Inflammatory macrophage (primary cell): ENCODE results near the gene MAGI2.
"Not testable (repeated sequence)": the region's sequence is repeated elsewhere in the genome, so short reads cannot be mapped to it uniquely, and the experiment has no call there.

Experiments used
- DNase-seq, 2 donors: peaks; one replicate each; pipeline ENCODE4 v3.0.0-alpha.2; 2020 to 2022

MAGI2 gene

GRCh38 chr7:78011642-78012041 is 1441.8 kb downstream of the MAGI2 start:
- no peak for DNase-seq

- no peak for DNase-seq
Measured at GRCh38 chr7:78007231-78007630, 1446.2 kb downstream of the MAGI2 start.

GRCh38 chr7:78006063-78006755 is 1447.3 kb downstream of the MAGI2 start:
- no peak for DNase-seq

- DNase-seq, result no peak
Measured at GRCh38 chr7:78002715-78003114, 1450.8 kb downstream of the MAGI2 start.

- no peak for DNase-seq
Measured at GRCh38 chr7:78002021-78002420, 1451.4 kb downstream of the MAGI2 start.

- not testable (repeated sequence) for DNase-seq
Measured at GRCh38 chr7:77999168-77999567, 1454.3 kb downstream of the MAGI2 start.

GRCh38 chr7:77995717-77996116 is 1457.8 kb downstream of the MAGI2 start:
- DNase-seq, result no peak

GRCh38 chr7:77993838-77994237 is 1459.6 kb downstream of the MAGI2 start:
- DNase-seq, result no peak

- DNase-seq, result no peak
Measured at GRCh38 chr7:77991656-77992055, 1461.8 kb downstream of the MAGI2 start.

GRCh38 chr7:77989981-77990566 is 1463.4 kb downstream of the MAGI2 start:
- peak; percentile 19 to 25 for DNase-seq

- DNase-seq, result no peak
Measured at GRCh38 chr7:77985974-77986339, 1467.5 kb downstream of the MAGI2 start.

GRCh38 chr7:77985232-77985973 is 1468.1 kb downstream of the MAGI2 start:
- DNase-seq, result no peak

GRCh38 chr7:77983973-77984372 is 1469.5 kb downstream of the MAGI2 start:
- no peak for DNase-seq

- DNase-seq, result no peak
Measured at GRCh38 chr7:77982926-77983550, 1470.4 kb downstream of the MAGI2 start.

- no peak for DNase-seq
Measured at GRCh38 chr7:77980087-77980713, 1473.3 kb downstream of the MAGI2 start.

- no peak for DNase-seq
Measured at GRCh38 chr7:77979219-77979618, 1474.2 kb downstream of the MAGI2 start.

GRCh38 chr7:77975672-77976480 is 1477.6 kb downstream of the MAGI2 start:
- no peak for DNase-seq

- DNase-seq, result no peak
Measured at GRCh38 chr7:77971726-77972125, 1481.7 kb downstream of the MAGI2 start.

GRCh38 chr7:77967429-77967828 is 1486.0 kb downstream of the MAGI2 start:
- DNase-seq, result no peak
